SU-DHL-6 (cell line): ENCODE results near the gene TYRO3.

Source experiments
- H2AFZ ChIP-seq: fragments of 200-600 bp; sonication (generic); 2 replicates; pipeline ENCODE4 v1.6.1; 2014; ENCODE audit warnings: low read depth, mild to moderate bottlenecking, moderate library complexity, mixed read lengths, antibody characterized with exemption, low read length; ENCODE audit not compliant: severe bottlenecking
- H3F3A ChIP-seq: fragments of 200-600 bp; shearing (Covaris generic); 2 replicates; pipeline ENCODE4 v1.6.0; 2016; ENCODE audit warnings: antibody characterized with exemption, mild to moderate bottlenecking; ENCODE audit not compliant: insufficient read depth
- H3K27ac ChIP-seq: fragments of 200-600 bp; sonication (generic); 2 replicates; pipeline ENCODE4 v1.5.1; 2016; ENCODE audit warnings: low read depth, mild to moderate bottlenecking, low read length, moderate library complexity, mixed read lengths
- H3K27me3 ChIP-seq: fragments of 200-600 bp; sonication (generic), shearing (Covaris generic); 2 replicates; pipeline ENCODE4 v1.6.0; 2014; ENCODE audit warnings: mild to moderate bottlenecking, low read length
- H3K36me3 ChIP-seq: fragments of 200-600 bp; sonication (generic); 2 replicates; pipeline ENCODE4 v1.6.1; 2014; ENCODE audit warnings: mild to moderate bottlenecking, low read length, mixed read lengths
- H3K4me2 ChIP-seq: fragments of 300-600, 200-600 bp; shearing (Covaris generic), sonication (generic); 2 replicates; pipeline ENCODE4 v1.6.0; 2014; ENCODE audit warnings: low read length, low read depth, mild to moderate bottlenecking; ENCODE audit not compliant: poor library complexity, severe bottlenecking
- H3K4me3 ChIP-seq: fragments of 200-600 bp; sonication (generic); 2 replicates; pipeline ENCODE4 v1.5.1; 2014; ENCODE audit warnings: antibody characterized with exemption, low read length, mild to moderate bottlenecking, mixed read lengths; ENCODE audit not compliant: insufficient read depth, poor library complexity, severe bottlenecking
- H3K79me2 ChIP-seq: fragments of 200-600 bp; sonication (generic); 2 replicates; pipeline ENCODE4 v1.6.1; 2014; ENCODE audit warnings: mild to moderate bottlenecking, low read length, moderate library complexity; ENCODE audit not compliant: insufficient read depth
- H3K9ac ChIP-seq: fragments of 200-600 bp; sonication (generic); 2 replicates; pipeline ENCODE4 v1.7.0; 2014; ENCODE audit warnings: mild to moderate bottlenecking, low read length
- H3K9me2 ChIP-seq: fragments of 200-600 bp; sonication (generic); replicated peaks from 2 replicates; pipeline ENCODE4 v1.6.1; 2014; ENCODE audit warnings: low read length; ENCODE audit not compliant: insufficient read depth
- H3K9me3 ChIP-seq: fragments of 200-600 bp; sonication (generic); 2 replicates; pipeline ENCODE4 v1.6.1; 2014; ENCODE audit warnings: low read length, mixed read lengths; ENCODE audit not compliant: insufficient read depth
- H4K20me1 ChIP-seq: fragments of 200-600 bp; sonication (generic); 2 replicates; pipeline ENCODE4 v1.6.1; 2014; ENCODE audit warnings: low read depth, mild to moderate bottlenecking, antibody characterized with exemption, low read length, moderate library complexity, mixed read lengths
- EZH2phosphoT487 ChIP-seq: fragments of 200-600 bp; sonication (generic), shearing (Covaris generic); conservative IDR thresholded peaks from 2 replicates; pipeline ENCODE4 v1.6.1; 2018; ENCODE audit warnings: mild to moderate bottlenecking, antibody characterized with exemption, low read length, moderate library complexity, mixed read lengths
- TF ChIP-seq, protein P1 (sequence below): fragments of 200-600 bp; sonication (generic); IDR thresholded peaks from one replicate; pipeline ENCODE4 v1.5.1; 2017; ENCODE audit warnings: antibody characterized with exemption, mild to moderate bottlenecking, low read length, moderate library complexity; ENCODE audit not compliant: insufficient read depth, poor library complexity, severe bottlenecking

Gene TYRO3

DNA sequence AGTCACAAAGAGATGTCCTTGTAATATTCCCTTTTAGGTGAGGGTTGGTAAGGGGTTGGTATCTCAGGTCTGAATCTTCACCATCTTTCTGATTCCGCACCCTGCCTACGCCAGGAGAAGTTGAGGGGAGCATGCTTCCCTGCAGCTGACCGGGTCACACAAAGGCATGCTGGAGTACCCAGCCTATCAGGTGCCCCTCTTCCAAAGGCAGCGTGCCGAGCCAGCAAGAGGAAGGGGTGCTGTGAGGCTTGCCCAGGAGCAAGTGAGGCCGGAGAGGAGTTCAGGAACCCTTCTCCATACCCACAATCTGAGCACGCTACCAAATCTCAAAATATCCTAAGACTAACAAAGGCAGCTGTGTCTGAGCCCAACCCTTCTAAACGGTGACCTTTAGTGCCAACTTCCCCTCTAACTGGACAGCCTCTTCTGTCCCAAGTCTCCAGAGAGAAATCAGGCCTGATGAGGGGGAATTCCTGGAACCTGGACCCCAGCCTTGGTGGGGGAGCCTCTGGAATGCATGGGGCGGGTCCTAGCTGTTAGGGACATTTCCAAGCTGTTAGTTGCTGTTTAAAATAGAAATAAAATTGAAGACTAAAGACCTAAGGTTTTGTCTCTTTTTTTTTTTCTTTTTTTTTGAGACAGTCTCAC is 19.8 kb downstream of the TYRO3 start:
- H3K27me3 ChIP-seq, result no peaks in the 10 kb centered on the region
- H3K79me2 ChIP-seq, result no peaks in the 10 kb centered on the region
- no peaks in the 10 kb centered on the region for H3K36me3 ChIP-seq
- H2AFZ ChIP-seq, result no peak overlapping the region
- no peak overlapping the region for H3K27ac ChIP-seq
- H3F3A ChIP-seq, result no peaks in the 10 kb centered on the region
- H3K4me2 ChIP-seq, result no peak overlapping the region
- H3K9me3 ChIP-seq, result no peaks in the 10 kb centered on the region
- no peaks in the 10 kb centered on the region for H3K9me2 ChIP-seq
- no peak overlapping the region for H3K9ac ChIP-seq
- TF ChIP-seq EZH2phosphoT487, result no peak
- TF ChIP-seq, protein P1, sequence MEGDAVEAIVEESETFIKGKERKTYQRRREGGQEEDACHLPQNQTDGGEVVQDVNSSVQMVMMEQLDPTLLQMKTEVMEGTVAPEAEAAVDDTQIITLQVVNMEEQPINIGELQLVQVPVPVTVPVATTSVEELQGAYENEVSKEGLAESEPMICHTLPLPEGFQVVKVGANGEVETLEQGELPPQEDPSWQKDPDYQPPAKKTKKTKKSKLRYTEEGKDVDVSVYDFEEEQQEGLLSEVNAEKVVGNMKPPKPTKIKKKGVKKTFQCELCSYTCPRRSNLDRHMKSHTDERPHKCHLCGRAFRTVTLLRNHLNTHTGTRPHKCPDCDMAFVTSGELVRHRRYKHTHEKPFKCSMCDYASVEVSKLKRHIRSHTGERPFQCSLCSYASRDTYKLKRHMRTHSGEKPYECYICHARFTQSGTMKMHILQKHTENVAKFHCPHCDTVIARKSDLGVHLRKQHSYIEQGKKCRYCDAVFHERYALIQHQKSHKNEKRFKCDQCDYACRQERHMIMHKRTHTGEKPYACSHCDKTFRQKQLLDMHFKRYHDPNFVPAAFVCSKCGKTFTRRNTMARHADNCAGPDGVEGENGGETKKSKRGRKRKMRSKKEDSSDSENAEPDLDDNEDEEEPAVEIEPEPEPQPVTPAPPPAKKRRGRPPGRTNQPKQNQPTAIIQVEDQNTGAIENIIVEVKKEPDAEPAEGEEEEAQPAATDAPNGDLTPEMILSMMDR, result no peak
- H3K4me3 ChIP-seq, result no peak overlapping the region
- no peaks in the 10 kb centered on the region for H4K20me1 ChIP-seq

DNA sequence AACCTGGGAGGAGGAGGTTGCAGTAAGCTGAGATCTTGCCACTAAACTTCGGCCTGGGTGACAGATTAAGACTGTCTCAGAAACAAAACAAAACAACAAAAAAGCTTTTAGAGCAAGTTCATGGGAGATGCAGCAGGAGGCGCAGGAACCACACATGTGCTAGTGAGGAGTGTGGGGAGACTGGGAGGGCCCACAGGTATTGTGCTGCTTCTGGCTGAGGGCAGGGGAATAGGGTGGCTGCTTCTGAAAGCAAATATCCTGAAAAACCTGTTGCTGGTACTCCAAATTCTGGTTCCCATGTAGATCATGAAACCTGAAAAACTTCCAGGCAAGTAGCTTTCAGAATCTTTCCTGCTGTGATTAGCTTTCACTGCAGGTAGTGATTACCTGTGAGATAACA is 22.1 kb downstream of the TYRO3 start:
- H3K9me2 ChIP-seq, result no peaks in the 10 kb centered on the region
- H3K4me3 ChIP-seq, result no peak overlapping the region
- TF ChIP-seq EZH2phosphoT487, result no peak
- TF ChIP-seq, protein P1, result no peak
- H3K9ac ChIP-seq, result no peak overlapping the region
- H3K36me3 ChIP-seq, result no peaks in the 10 kb centered on the region
- H3K27me3 ChIP-seq, result no peaks in the 10 kb centered on the region
- H3K4me2 ChIP-seq, result no peak overlapping the region
- H3F3A ChIP-seq, result no peaks in the 10 kb centered on the region
- H2AFZ ChIP-seq, result no peak overlapping the region
- H3K9me3 ChIP-seq, result no peaks in the 10 kb centered on the region
- H3K27ac ChIP-seq, result no peak overlapping the region
- no peaks in the 10 kb centered on the region for H4K20me1 ChIP-seq
- no peaks in the 10 kb centered on the region for H3K79me2 ChIP-seq

DNA sequence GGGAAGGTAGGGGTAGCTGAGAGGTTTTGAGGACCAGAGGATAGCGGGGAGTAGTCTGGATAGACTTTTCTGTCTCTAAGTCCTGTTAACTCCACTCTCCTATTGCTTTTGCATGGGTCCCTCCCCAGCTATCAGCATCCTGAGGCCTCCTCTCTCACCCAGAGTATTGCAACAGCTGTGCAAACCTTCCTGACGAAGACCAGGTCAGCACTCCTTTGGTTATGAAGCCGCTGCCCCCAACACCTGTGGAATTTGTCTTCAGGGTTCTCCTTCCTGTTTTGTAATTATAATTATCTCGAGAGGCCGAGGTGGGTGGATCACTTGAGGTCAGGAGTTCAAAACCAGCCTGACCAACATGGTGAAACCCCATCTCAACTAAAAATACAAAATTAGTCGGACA is 24.8 kb downstream of the TYRO3 start:
- no peak overlapping the region for H3K9ac ChIP-seq
- H2AFZ ChIP-seq, result no peak overlapping the region
- TF ChIP-seq EZH2phosphoT487, result no peak
- TF ChIP-seq, protein P1, result no peak
- H3K36me3 ChIP-seq, result no peaks in the 10 kb centered on the region
- H3K27me3 ChIP-seq, result no peaks in the 10 kb centered on the region
- no peaks in the 10 kb centered on the region for H4K20me1 ChIP-seq
- no peak overlapping the region for H3K27ac ChIP-seq
- H3K4me2 ChIP-seq, result no peak overlapping the region
- no peak overlapping the region for H3K4me3 ChIP-seq
- no peaks in the 10 kb centered on the region for H3K9me3 ChIP-seq
- H3F3A ChIP-seq, result no peaks in the 10 kb centered on the region
- no peaks in the 10 kb centered on the region for H3K79me2 ChIP-seq
- H3K9me2 ChIP-seq, result no peaks in the 10 kb centered on the region
